Measurements from ENCODE around the gene CLRN1.

CLRN1 gene

GRCh38 chr3:150960708-150961684, 11.5 kb downstream of the CLRN1 start:
- peak; percentile 5 for DNase-seq (ENCODE audit: low spot score)
- TF ChIP-seq CTCF (IDR thresholded peaks at IDR 0.05; ENCODE audit: extremely low read depth, missing control alignments) = no peak

GRCh38 chr3:150958683-150959082, 13.8 kb downstream of the CLRN1 start:
- no peak for TF ChIP-seq CTCF (IDR thresholded peaks at IDR 0.05; ENCODE audit: extremely low read depth, missing control alignments)
- no peak for DNase-seq (ENCODE audit: low spot score)

GRCh38 chr3:150956376-150956775, 16.2 kb downstream of the CLRN1 start:
- DNase-seq (ENCODE audit: low spot score) = no peak

GRCh38 chr3:150951923-150952322, 20.6 kb downstream of the CLRN1 start:
- no peak for TF ChIP-seq CTCF (IDR thresholded peaks at IDR 0.05; ENCODE audit: extremely low read depth, missing control alignments)
- no peak for DNase-seq (ENCODE audit: low spot score)

More at GRCh38 chr3:150956376-150956775, 16.2 kb downstream of the CLRN1 start:
- TF ChIP-seq CTCF (IDR thresholded peaks at IDR 0.05; ENCODE audit: extremely low read depth, missing control alignments) = no peak

- DNase-seq (ENCODE audit: low spot score) = no peak
- no peak for TF ChIP-seq CTCF (IDR thresholded peaks at IDR 0.05; ENCODE audit: extremely low read depth, missing control alignments)
Observed at GRCh38 chr3:150945226-150946032, 27.1 kb downstream of the CLRN1 start.

- no peak for TF ChIP-seq CTCF (IDR thresholded peaks at IDR 0.05; ENCODE audit: extremely low read depth, missing control alignments)
- DNase-seq (ENCODE audit: low spot score) = no peak
Observed at GRCh38 chr3:150942221-150942620, 30.3 kb downstream of the CLRN1 start.

GRCh38 chr3:150936693-150937092, 35.8 kb downstream of the CLRN1 start:
- TF ChIP-seq CTCF (IDR thresholded peaks at IDR 0.05; ENCODE audit: extremely low read depth, missing control alignments) = no peak
- peak; percentile 8 for DNase-seq (ENCODE audit: low spot score)
